ENCODE results near the gene SYCE3.

SYCE3 gene

DNA sequence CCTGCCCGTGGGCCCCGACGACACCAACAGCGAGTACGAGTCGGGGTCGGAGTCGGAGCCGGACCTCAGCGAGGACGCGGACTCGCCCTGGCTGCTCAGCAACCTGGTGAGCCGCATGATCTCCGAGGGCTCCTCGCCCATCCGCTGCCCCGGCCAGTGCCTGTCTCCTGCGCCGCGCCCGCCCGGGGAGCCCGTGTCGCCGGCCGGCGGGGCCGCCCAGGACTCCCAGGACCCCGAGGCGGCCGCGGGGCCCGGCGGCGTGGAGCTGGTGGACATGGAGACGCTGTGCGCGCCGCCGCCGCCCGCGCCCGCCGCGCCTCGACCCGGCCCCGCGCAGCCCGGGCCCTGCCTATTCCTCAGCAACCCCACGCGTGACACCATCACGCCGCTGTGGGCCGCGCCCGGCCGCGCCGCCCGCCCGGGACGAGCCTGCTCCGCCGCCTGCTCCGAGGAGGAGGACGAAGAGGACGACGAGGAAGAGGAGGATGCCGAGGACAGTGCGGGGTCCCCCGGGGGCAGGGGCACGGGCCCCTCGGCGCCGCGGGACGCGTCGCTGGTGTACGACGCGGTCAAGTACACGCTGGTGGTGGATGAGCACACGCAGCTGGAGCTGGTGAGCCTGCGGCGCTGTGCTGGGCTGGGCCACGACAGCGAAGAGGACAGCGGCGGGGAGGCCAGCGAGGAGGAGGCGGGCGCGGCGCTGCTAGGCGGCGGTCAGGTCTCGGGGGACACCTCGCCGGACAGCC is 41.7 kb upstream of the SYCE3 start:
- no peak overlapping the region for H3K4me3 ChIP-seq (ENCODE audit: low read depth, low read length)
- TF ChIP-seq, protein P1, sequence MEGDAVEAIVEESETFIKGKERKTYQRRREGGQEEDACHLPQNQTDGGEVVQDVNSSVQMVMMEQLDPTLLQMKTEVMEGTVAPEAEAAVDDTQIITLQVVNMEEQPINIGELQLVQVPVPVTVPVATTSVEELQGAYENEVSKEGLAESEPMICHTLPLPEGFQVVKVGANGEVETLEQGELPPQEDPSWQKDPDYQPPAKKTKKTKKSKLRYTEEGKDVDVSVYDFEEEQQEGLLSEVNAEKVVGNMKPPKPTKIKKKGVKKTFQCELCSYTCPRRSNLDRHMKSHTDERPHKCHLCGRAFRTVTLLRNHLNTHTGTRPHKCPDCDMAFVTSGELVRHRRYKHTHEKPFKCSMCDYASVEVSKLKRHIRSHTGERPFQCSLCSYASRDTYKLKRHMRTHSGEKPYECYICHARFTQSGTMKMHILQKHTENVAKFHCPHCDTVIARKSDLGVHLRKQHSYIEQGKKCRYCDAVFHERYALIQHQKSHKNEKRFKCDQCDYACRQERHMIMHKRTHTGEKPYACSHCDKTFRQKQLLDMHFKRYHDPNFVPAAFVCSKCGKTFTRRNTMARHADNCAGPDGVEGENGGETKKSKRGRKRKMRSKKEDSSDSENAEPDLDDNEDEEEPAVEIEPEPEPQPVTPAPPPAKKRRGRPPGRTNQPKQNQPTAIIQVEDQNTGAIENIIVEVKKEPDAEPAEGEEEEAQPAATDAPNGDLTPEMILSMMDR (IDR thresholded peaks at IDR 0.05; ENCODE audit: borderline replicate concordance, insufficient read depth, low read depth, low read length): no peak

DNA sequence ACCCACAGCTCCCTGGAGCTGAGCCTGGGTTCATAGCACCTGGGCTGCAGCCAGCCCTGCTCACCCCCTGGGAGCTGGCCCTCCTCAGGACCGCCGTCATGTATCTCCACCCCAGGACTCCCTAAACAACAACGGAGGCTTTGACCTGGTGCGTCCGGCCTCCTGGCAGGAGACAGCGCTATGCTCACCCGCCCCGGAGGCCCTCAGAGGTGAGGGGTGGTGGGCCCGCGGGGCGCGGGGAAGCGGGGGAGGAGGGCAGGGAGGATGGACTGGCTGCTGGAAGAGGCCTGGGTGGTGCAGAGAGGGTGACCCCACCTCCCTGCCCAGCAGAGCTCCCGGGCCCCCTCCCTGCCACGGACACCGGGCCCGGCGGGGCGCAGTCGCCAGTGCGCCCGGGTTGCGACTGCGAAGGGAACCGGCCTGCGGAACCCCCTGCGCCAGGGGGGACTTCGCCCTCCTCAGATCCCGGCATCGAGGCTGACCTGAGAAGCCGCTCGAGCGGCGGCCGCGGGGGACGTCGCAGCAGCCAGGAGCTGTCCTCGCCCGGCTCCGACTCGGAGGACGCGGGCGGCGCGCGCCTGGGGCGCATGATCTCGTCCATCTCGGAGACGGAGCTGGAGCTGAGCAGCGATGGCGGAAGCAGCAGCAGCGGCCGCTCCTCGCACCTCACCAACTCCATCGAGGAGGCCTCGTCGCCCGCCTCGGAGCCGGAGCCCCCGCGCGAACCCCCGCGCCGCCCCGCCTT is 41.0 kb upstream of the SYCE3 start:
- TF ChIP-seq, protein P1 (IDR thresholded peaks at IDR 0.05; ENCODE audit: borderline replicate concordance, insufficient read depth, low read depth, low read length): no peak
- H3K4me3 ChIP-seq (ENCODE audit: low read depth, low read length): no peak overlapping the region

DNA sequence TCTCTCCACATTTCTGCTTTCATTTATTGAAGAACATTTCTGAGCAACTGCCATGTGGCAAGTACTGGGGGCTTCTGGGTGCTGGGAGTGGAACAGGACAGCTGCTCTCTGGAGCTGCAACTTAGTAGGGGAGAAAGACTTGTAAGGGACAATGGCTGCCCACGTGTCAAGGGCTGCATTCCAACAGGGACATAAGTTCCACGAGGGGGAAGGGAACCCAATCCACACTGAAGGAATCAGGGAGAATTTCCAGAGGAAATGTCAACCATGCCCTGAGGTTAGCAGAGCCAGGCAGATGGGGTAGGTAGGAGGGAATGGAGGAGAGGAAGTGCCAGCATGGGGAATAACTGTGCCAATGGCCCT is 39.6 kb upstream of the SYCE3 start:
- TF ChIP-seq, protein P1 (IDR thresholded peaks at IDR 0.05; ENCODE audit: borderline replicate concordance, insufficient read depth, low read depth, low read length): no peak
- H3K4me3 ChIP-seq (ENCODE audit: low read depth, low read length): no peak overlapping the region

DNA sequence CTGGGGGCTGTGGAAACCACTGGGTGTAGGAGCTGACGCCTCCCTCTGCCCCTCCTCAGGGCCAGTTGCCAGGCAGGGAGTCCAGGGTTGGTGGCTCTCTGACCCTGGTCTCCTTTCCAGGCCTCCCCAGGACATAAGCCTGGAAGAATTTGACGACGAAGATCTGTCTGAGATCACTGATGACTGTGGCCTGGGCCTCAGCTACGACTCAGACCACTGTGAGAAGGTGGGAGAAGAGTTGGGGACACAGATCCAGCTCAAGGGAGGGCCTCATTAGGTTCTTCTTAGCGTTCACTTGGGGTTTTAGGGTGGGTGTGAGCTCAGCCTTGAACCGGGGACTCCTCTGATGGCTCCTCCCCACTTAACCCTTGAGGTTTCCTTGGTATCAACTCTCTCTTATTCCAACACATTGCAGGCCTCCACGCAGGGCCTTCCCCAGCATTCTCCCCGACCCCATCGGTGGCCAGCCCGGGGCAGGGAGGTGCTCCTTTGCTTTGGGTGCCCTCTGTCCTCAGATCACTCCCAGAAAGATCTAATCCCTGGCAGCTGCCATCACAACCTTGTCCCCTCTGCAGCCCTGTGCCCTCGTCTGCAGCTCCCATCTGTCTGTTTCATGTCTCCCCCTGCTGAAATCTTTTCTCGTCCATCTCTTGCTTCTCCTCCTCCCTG is 39.1 kb upstream of the SYCE3 start:
- TF ChIP-seq, protein P1 (IDR thresholded peaks at IDR 0.05; ENCODE audit: borderline replicate concordance, insufficient read depth, low read depth, low read length): no peak
- H3K4me3 ChIP-seq (ENCODE audit: low read depth, low read length): no peak overlapping the region

DNA sequence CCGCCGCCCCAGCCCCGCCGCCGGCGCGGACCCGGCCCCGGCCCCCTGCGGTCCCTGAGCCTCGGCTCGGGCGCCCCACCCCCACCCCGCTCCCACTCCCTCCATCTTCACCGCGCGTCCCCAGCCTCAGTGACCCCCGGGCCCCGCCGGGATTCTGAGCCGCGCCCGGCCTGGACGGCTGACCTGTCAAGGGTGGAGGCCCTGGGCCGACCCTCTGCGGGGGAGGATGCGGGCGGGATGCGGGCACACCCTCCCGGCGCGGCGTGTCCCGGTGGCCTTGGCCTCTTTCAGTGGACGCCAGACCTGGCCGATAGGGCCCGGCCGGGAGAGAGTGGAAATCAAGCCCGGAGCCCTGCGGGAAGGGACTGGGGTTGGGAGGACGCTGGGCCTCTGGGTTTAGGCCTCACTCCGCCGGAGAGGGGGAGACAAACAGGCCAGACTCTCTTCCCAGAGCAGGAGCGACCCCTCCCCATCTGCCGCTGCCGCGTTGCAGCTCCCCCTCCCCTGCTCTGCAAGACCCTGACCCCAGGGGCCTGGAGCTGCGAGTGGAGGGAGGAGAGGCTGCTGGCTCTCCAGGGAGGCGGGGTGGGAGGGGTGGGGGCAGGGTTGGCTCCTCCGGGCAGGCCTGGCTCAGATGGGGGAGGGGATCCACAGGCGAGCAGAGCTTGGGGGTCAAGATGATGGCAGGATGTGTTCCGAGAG is 38.4 kb upstream of the SYCE3 start:
- no peak overlapping the region for H3K4me3 ChIP-seq (ENCODE audit: low read depth, low read length)
- TF ChIP-seq, protein P1 (IDR thresholded peaks at IDR 0.05; ENCODE audit: borderline replicate concordance, insufficient read depth, low read depth, low read length): no peak

DNA sequence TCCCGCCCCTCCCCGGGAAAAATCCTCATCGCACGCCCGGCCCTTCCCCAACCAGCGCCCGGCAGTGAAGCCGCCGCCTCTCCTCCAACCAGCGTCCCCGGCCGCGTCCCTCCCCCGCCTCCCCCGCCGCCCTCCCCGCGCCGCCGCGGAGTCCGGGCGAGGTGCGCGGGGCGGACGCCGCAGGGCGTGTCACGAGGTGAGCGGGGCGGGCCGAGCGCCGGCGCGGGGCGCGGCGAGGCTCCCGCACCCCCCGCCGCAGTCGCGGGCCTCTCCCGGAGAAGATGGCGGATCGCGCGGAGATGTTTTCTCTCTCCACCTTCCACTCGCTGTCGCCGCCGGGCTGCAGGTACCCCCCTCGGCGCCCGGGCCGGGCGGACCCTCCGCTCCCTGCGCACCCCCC is 37.8 kb upstream of the SYCE3 start, which contains the start of gene MAPK8IP2:
MAPK8IP2 (plus strand) TSS at position 256 of the 400 bp plus-strand sequence; CDS start at position 282, 26 bp downstream.
- TF ChIP-seq, protein P1 (IDR thresholded peaks at IDR 0.05; ENCODE audit: borderline replicate concordance, insufficient read depth, low read depth, low read length): no peak
- peak within 1 kb of the TSS; percentile 5 for H3K4me3 ChIP-seq (ENCODE audit: low read depth, low read length)
